Measurements from ENCODE around the gene IMMP2L. TPM values are rescaled to one million over a fixed set of nuclear protein-coding genes. Genes with fewer than 3 reads are reported as not detected.

The IMMP2L gene
- polyA plus RNA-seq, 1 donor (not counting 4 experiments of a cell fraction or from before 2014, with no cell fraction given) = 14.1 TPM

- Histone ChIP-seq H3K27me3 (ENCODE audit: control insufficient read depth, extremely low read depth, insufficient read depth, low read length) (no peaks in the 10 kb centered on the region), H3K79me2 (ENCODE audit: control insufficient read depth, insufficient read depth, low read length) (no peaks in the 10 kb centered on the region), H3K4me1 (ENCODE audit: control insufficient read depth, extremely low read depth, insufficient read depth, low read length) (no peaks in the 10 kb centered on the region), H4K20me1 (ENCODE audit: control insufficient read depth, extremely low read depth, insufficient read depth, low read length) (no peaks in the 10 kb centered on the region), H3K9me1 (ENCODE audit: control insufficient read depth, extremely low read depth, insufficient read depth, low read length) (no peaks in the 10 kb centered on the region), H2AFZ (ENCODE audit: control insufficient read depth, low read length) (no peak overlapping the region), H3K27ac (ENCODE audit: control insufficient read depth, insufficient read depth, low read length) (no peak overlapping the region), H3K9ac (ENCODE audit: control insufficient read depth, extremely low read depth, insufficient read depth, low read length) (no peak overlapping the region), H3K9me3 (ENCODE audit: control insufficient read depth, low read depth, low read length) (no peaks in the 10 kb centered on the region), H3K4me2 (ENCODE audit: control insufficient read depth, extremely low read depth, insufficient read depth, low read depth, low read length) (no peak overlapping the region), H3K4me3 (ENCODE audit: control insufficient read depth in 2 of 3, extremely low read depth in 1 of 3, insufficient read depth in 2 of 3, low read depth in 1 of 3, low read length in 3 of 3) (no peak overlapping the region), H3K36me3 (ENCODE audit: control insufficient read depth in 2 of 2, extremely low read depth in 1 of 2, insufficient read depth in 2 of 2, low read length in 2 of 2) (no peaks in the 10 kb centered on the region)
- FAIRE-seq = no peak
- TF ChIP-seq, protein P1, sequence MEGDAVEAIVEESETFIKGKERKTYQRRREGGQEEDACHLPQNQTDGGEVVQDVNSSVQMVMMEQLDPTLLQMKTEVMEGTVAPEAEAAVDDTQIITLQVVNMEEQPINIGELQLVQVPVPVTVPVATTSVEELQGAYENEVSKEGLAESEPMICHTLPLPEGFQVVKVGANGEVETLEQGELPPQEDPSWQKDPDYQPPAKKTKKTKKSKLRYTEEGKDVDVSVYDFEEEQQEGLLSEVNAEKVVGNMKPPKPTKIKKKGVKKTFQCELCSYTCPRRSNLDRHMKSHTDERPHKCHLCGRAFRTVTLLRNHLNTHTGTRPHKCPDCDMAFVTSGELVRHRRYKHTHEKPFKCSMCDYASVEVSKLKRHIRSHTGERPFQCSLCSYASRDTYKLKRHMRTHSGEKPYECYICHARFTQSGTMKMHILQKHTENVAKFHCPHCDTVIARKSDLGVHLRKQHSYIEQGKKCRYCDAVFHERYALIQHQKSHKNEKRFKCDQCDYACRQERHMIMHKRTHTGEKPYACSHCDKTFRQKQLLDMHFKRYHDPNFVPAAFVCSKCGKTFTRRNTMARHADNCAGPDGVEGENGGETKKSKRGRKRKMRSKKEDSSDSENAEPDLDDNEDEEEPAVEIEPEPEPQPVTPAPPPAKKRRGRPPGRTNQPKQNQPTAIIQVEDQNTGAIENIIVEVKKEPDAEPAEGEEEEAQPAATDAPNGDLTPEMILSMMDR (optimal IDR thresholded peaks at IDR 0.05 in 1 of 3, IDR thresholded peaks at IDR 0.05 in 1 of 3, conservative IDR thresholded peaks at IDR 0.05 in 1 of 3; ENCODE audit: extremely low read depth in 1 of 3, insufficient read depth in 2 of 3, low read length in 3 of 3) = no peak
- TF ChIP-seq EZH2 (IDR thresholded peaks at IDR 0.05; ENCODE audit: low read length) = no peak
- DNase-seq (ENCODE audit: low read depth, low spot score) = no peak
- dilution Hi-C loops (cut with MboI; ENCODE audit: extremely low pct_ligation_motif_present, low sequenced_read_pairs) = no loop called here
Measured at GRCh38 chr7:110771717-110772116, 790.6 kb downstream of the IMMP2L start.

DNA sequence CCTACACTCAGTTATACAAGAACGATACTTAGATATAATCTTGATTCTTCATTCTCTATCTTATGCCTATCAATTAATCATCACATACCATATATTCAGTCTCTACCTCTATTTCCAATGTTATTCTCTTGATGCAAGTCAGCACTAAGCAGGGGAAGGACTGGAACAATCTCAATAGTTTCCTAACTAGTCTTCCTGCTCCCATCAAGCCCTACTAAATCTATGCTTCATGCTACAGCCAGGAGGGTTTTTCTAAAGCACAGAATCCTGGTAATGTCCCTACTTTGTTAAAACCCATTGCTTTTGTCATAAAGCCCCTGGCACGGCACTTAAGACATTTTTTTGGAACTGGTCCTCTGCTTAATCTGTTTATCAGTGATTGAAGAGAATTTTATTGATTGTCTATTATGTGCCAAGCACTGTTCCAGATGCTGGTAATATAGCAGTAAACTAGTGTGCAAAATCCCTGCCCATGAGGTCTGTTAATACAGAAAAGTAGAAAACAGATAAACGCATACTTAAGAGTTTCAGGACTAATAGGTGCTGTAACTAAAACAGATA lies 794.7 kb downstream of the IMMP2L start:
- Histone ChIP-seq H3K9ac (ENCODE audit: control insufficient read depth, extremely low read depth, insufficient read depth, low read length) (no peak overlapping the region), H3K79me2 (ENCODE audit: control insufficient read depth, insufficient read depth, low read length) (no peaks in the 10 kb centered on the region), H3K4me1 (ENCODE audit: control insufficient read depth, extremely low read depth, insufficient read depth, low read length) (no peaks in the 10 kb centered on the region), H3K4me2 (ENCODE audit: control insufficient read depth, extremely low read depth, insufficient read depth, low read depth, low read length) (no peak overlapping the region), H4K20me1 (ENCODE audit: control insufficient read depth, extremely low read depth, insufficient read depth, low read length) (no peaks in the 10 kb centered on the region), H3K27me3 (ENCODE audit: control insufficient read depth, extremely low read depth, insufficient read depth, low read length) (no peaks in the 10 kb centered on the region), H3K27ac (ENCODE audit: control insufficient read depth, insufficient read depth, low read length) (no peak overlapping the region), H3K9me3 (ENCODE audit: control insufficient read depth, low read depth, low read length) (no peaks in the 10 kb centered on the region), H2AFZ (ENCODE audit: control insufficient read depth, low read length) (no peak overlapping the region), H3K9me1 (ENCODE audit: control insufficient read depth, extremely low read depth, insufficient read depth, low read length) (no peaks in the 10 kb centered on the region), H3K36me3 (ENCODE audit: control insufficient read depth in 2 of 2, extremely low read depth in 1 of 2, insufficient read depth in 2 of 2, low read length in 2 of 2) (no peaks in the 10 kb centered on the region), H3K4me3 (ENCODE audit: control insufficient read depth in 2 of 3, extremely low read depth in 1 of 3, insufficient read depth in 2 of 3, low read depth in 1 of 3, low read length in 3 of 3) (no peak overlapping the region)
- DNase-seq (ENCODE audit: low read depth, low spot score) (no peak), FAIRE-seq (no peak)
- no peak for TF ChIP-seq EZH2 (IDR thresholded peaks at IDR 0.05; ENCODE audit: low read length)
- TF ChIP-seq, protein P1 (optimal IDR thresholded peaks at IDR 0.05 in 1 of 3, IDR thresholded peaks at IDR 0.05 in 1 of 3, conservative IDR thresholded peaks at IDR 0.05 in 1 of 3; ENCODE audit: extremely low read depth in 1 of 3, insufficient read depth in 2 of 3, low read length in 3 of 3) = no peak
- dilution Hi-C loops (cut with MboI; ENCODE audit: extremely low pct_ligation_motif_present, low sequenced_read_pairs) = no loop called here

Data from keratinocyte (primary cell).